PC-3 (cell line): ENCODE data around the gene PPIP5K1. TPM values are rescaled to one million over a fixed set of nuclear protein-coding genes. Genes with fewer than 3 reads are reported as not detected.

Experiments used
- ATAC-seq: fragments of 200-7000 bp; cut with Tn5 transposase; 2 replicates; pipeline ENCODE4 v1.9.1; 2020; ENCODE audit warnings: mild to moderate bottlenecking, moderate library complexity
- BruUV-seq: library from RNA; stranded (reverse); fragments of 400-500 nt; replicated peaks from 2 replicates; lab custom pipeline; 2021; lab: Mats Ljungman, UMichigan
- CTCF ChIA-PET: fragments of 300-600 bp; sonication (Branson Sonifier 250); formaldehyde crosslinking; loops from one replicate; lab custom pipeline; 2022; ENCODE audit warnings: antibody characterized with exemption; lab: Charles Lee
- POLR2A ChIA-PET: fragments of 300-600 bp; sonication (Branson Sonifier 250); formaldehyde crosslinking; loops from one replicate; lab custom pipeline; 2022; ENCODE audit warnings: antibody characterized with exemption; ENCODE audit not compliant: unreplicated experiment; lab: Charles Lee
- DNase-seq: peaks from one replicate; pipeline ENCODE4 v3.0.0-alpha.2; 2015
- H2AFZ ChIP-seq: fragments of 300-600 bp; sonication (generic); 2 replicates; pipeline ENCODE4 v1.6.0; 2016; ENCODE audit warnings: antibody characterized with exemption, low read length
- H3F3A ChIP-seq: fragments of 300-600 bp; sonication (generic); one replicate; pipeline ENCODE4 v1.6.0; 2017; ENCODE audit warnings: antibody characterized with exemption, low read length, control low read depth, mild to moderate bottlenecking; ENCODE audit not compliant: unreplicated experiment
- H3K27ac ChIP-seq: fragments of 300-600 bp; sonication (generic); 2 replicates; pipeline ENCODE4 v1.5.1; 2016; ENCODE audit warnings: mild to moderate bottlenecking, low read length
- H3K27me3 ChIP-seq: fragments of 300-600 bp; sonication (generic); 2 replicates; pipeline ENCODE4 v1.6.1; 2016; ENCODE audit warnings: low read length, mixed read lengths
- H3K36me3 ChIP-seq: fragments of 300-600 bp; sonication (generic); 2 replicates; pipeline ENCODE4 v1.6.1; 2016; ENCODE audit warnings: low read depth, mixed run types, low read length, mixed read lengths
- H3K4me1 ChIP-seq: fragments of 300-600 bp; sonication (generic); 2 replicates; pipeline ENCODE4 v1.5.1; 2016; ENCODE audit warnings: low read length; ENCODE audit not compliant: insufficient read depth
- H3K4me2 ChIP-seq: fragments of 300-600 bp; sonication (generic); 2 replicates; pipeline ENCODE4 v1.6.0; 2016; ENCODE audit warnings: low read length
- H3K4me3 ChIP-seq: fragments of 300-600 bp; sonication (generic); 2 replicates; pipeline ENCODE4 v1.5.1; 2016; ENCODE audit warnings: mild to moderate bottlenecking, low read length, mixed read lengths
- H3K79me2 ChIP-seq: fragments of 300-600 bp; sonication (generic); 2 replicates; pipeline ENCODE4 v1.6.1; 2017; ENCODE audit warnings: low read length, mixed read lengths
- H3K9ac ChIP-seq: fragments of 300-600 bp; sonication (generic); 2 replicates; pipeline ENCODE4 v1.6.0; 2016; ENCODE audit warnings: mild to moderate bottlenecking, low read length
- H3K9me2 ChIP-seq: fragments of 300-600 bp; sonication (generic); replicated peaks from 2 replicates; pipeline ENCODE4 v1.6.1; 2016; ENCODE audit warnings: mixed run types, low read length, mixed read lengths
- H3K9me3 ChIP-seq: fragments of 300-600 bp; sonication (generic); 2 replicates; pipeline ENCODE4 v1.6.1; 2016; ENCODE audit warnings: low read length, mixed read lengths
- H4K20me1 ChIP-seq: fragments of 300-600 bp; sonication (generic); 2 replicates; pipeline ENCODE4 v1.6.1; 2016; ENCODE audit warnings: low read length, mixed read lengths
- EZH2 ChIP-seq: fragments of 300-600 bp; sonication (generic); IDR thresholded peaks from one replicate; pipeline ENCODE4 v1.6.1; 2017; ENCODE audit warnings: antibody characterized with exemption, mild to moderate bottlenecking, low read length; ENCODE audit not compliant: unreplicated experiment
- EZH2phosphoT487 ChIP-seq: fragments of 300-600 bp; sonication (generic); IDR thresholded peaks from 2 replicates; pipeline ENCODE4 v1.6.1; 2018; ENCODE audit warnings: mild to moderate bottlenecking, antibody characterized with exemption, low read length, borderline replicate concordance
- intact Hi-C: fragments of 100-400 bp; cut with micrococcal nuclease; formaldehyde crosslinking; loops from 2 replicates; pipeline ENCODE4 v1.9.0; 2023
- total RNA-seq: library from RNA; depleted of rRNA; stranded (reverse); fragments of >200 nt; gene quantifications from 2 replicates; pipeline ENCODE4 v1.2.3, GENCODE V29; 2014
- TF ChIP-seq, protein P1 (sequence below): fragments of 300-600 bp; sonication (generic); conservative IDR thresholded peaks from 2 replicates; pipeline ENCODE4 v1.5.1; 2017; ENCODE audit warnings: antibody characterized with exemption, low read depth, mild to moderate bottlenecking, low read length

The PPIP5K1 gene
- total RNA-seq, 1 experiment from 2014 or later: 19.8 TPM

DNA sequence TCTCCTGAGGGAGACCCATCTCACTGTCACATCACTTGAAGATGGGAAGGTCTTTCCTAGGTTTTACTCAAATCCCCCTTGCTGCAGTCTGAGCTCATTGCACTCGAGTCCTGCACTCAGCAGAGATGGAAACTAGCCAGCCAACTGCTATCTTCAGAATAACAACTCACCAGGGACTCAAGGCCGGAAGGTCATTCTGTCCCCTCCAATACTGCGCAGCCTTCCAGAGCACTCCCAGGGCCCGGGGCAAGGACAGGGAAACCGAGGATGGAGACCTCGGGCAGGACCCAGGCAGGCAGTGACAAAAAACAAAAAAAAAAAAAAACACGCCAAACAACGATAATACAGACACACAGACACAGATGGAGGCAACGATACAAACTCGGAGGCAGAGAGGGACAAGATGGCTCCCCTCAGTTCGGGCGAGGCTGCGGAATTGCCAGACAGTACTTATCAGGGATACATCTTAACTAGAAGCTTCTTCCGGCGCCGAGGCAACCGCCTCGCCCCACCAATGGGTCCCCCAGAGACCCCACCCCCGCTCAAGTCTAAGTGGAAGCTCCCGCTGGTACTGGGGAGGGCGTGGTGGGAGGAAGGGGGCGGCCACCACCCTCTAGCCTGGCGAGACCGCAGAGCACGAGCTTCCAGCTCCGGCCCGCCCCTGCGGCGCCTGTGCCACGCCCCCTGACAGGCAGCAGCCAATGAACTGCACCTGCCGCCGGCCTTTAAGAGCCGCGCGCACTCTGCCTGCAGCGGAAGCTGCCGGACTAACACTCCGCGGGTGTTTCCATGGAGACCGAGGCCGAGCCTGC is 79.6 kb downstream of the PPIP5K1 start:
- H3K4me2 ChIP-seq: peak overlapping the region; percentile 96
- no peaks in the 10 kb centered on the region for H4K20me1 ChIP-seq
- H2AFZ ChIP-seq: peak overlapping the region; percentile 99
- ATAC-seq: peak; percentile 94
- ChIA-PET POLR2A (interaction anchor here (0.5 to 0.7 kb wide), 3 partner anchors 36 to 266 kb away, joined by 3 to 10 read pairs (median 3); partner anchors contain the start of gene ELL3), CTCF (interaction anchor here (0.9 to 2.5 kb wide), 3 partner anchors 17 to 69 kb away, joined by 3 to 28 read pairs (median 6); no protein-coding TSS in a partner anchor)
- peak overlapping the region; percentile 30 for H3K27ac ChIP-seq
- no peaks in the 10 kb centered on the region for H3K79me2 ChIP-seq
- H3K9ac ChIP-seq: peak overlapping the region; percentile 71
- H3K4me1 ChIP-seq: peaks cover 9% of the 10 kb centered on the region
- H3K9me2 ChIP-seq: no peaks in the 10 kb centered on the region
- no peaks in the 10 kb centered on the region for H3K9me3 ChIP-seq
- no peaks in the 10 kb centered on the region for H3K27me3 ChIP-seq
- intact Hi-C loops: loop anchor here (1.0 to 2.0 kb wide), 2 partner anchors 28 to 70 kb away; no protein-coding TSS in a partner anchor
- H3F3A ChIP-seq: no peaks in the 10 kb centered on the region
- DNase-seq: peak; percentile 99
- TF ChIP-seq EZH2: no peak
- TF ChIP-seq, protein P1, sequence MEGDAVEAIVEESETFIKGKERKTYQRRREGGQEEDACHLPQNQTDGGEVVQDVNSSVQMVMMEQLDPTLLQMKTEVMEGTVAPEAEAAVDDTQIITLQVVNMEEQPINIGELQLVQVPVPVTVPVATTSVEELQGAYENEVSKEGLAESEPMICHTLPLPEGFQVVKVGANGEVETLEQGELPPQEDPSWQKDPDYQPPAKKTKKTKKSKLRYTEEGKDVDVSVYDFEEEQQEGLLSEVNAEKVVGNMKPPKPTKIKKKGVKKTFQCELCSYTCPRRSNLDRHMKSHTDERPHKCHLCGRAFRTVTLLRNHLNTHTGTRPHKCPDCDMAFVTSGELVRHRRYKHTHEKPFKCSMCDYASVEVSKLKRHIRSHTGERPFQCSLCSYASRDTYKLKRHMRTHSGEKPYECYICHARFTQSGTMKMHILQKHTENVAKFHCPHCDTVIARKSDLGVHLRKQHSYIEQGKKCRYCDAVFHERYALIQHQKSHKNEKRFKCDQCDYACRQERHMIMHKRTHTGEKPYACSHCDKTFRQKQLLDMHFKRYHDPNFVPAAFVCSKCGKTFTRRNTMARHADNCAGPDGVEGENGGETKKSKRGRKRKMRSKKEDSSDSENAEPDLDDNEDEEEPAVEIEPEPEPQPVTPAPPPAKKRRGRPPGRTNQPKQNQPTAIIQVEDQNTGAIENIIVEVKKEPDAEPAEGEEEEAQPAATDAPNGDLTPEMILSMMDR: no peak
- no peak for TF ChIP-seq EZH2phosphoT487
- no peaks in the 10 kb centered on the region for H3K36me3 ChIP-seq
- H3K4me3 ChIP-seq: peak overlapping the region; percentile 77
- TSS peak; percentile 96 for BruUV-seq

DNA sequence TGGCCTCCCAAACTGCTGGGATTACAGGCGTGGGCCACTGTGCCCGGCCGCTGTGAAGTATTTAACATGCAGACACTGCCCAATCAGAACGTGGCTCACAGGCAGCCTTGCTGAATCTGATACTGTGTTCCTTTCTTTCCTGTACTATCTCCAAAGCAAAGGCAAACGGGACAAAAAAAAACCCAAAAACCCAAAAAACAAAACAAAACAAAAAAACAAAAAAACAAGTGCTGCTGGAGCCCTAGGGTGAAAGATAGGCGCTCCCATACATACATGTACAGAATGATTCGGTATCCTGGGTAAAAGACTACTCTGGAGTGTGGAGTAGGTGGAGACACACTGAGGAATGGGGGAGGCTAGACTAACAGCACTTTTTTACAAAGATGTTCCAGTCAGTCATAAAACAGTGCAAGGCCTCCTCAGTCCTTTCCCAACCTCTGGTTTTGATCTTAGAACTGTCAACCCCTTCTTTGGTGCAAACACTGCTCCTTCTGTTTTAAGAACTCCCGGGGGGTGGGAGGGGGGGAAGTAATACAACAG is 80.3 kb downstream of the PPIP5K1 start:
- Histone ChIP-seq H3K36me3 (no peaks in the 10 kb centered on the region), H3K9me3 (no peaks in the 10 kb centered on the region), H3K9me2 (no peaks in the 10 kb centered on the region), H4K20me1 (no peaks in the 10 kb centered on the region), H3K4me3 (peak overlapping the region; percentile 77; the same call in 1 of the 2 replicates), H3K27me3 (no peaks in the 10 kb centered on the region), H3K79me2 (no peaks in the 10 kb centered on the region), H2AFZ (peak overlapping the region; percentile 99), H3K4me1 (peaks cover 9% of the 10 kb centered on the region), H3K9ac (no peak overlapping the region), H3K27ac (no peak overlapping the region), H3K4me2 (peak overlapping the region; percentile 96), H3F3A (no peaks in the 10 kb centered on the region)
- ATAC-seq (no peak), DNase-seq (no peak)
- TF ChIP-seq EZH2phosphoT487: no peak
- TF ChIP-seq EZH2: no peak
- TF ChIP-seq, protein P1: no peak
- ChIA-PET CTCF (interaction anchor here (0.9 to 2.5 kb wide), 2 partner anchors 16 to 68 kb away, joined by 6 to 28 read pairs; no protein-coding TSS in a partner anchor), POLR2A (interaction anchor here (0.6 kb wide), 1 partner anchor 95 kb away, joined by 3 read pairs; no protein-coding TSS in a partner anchor)
- intact Hi-C loops: loop anchor here (2.0 kb wide), 1 partner anchor 27 kb away; no protein-coding TSS in a partner anchor
- no TSS peak for BruUV-seq
